SK-N-SH (cell line): Measurements from ENCODE around the gene MID1. TPM values are rescaled to one million over a fixed set of nuclear protein-coding genes. Genes with fewer than 3 reads are reported as not detected.

Experiments used
- CTCF ChIA-PET: fragments of 300-600, 350-600 bp; formaldehyde crosslinking; extraction: SDS; loops from one replicate; lab custom pipeline; 2021; lab: Yijun Ruan, JAX
- POLR2A ChIA-PET: fragments of 350-600 bp; sonication (Branson Sonifier 250); formaldehyde crosslinking; extraction: SDS; loops from one replicate; lab custom pipeline; 2020; ENCODE audit warnings: antibody characterized with exemption, inconsistent platforms; lab: Yijun Ruan, JAX
- DNase-seq: peaks from one replicate; pipeline ENCODE4 v3.0.0; 2012
- H2AFZ ChIP-seq: fragments of 200-600 bp; sonication (generic); 2 replicates; pipeline ENCODE4 v1.8.1; 2016; ENCODE audit warnings: antibody characterized with exemption, mild to moderate bottlenecking, low read depth
- H3F3A ChIP-seq: fragments of 200-600 bp; sonication (generic); replicated peaks from 2 replicates; pipeline ENCODE3; 2016; ENCODE audit warnings: antibody characterized with exemption, mild to moderate bottlenecking; ENCODE audit not compliant: insufficient read depth
- H3K27ac ChIP-seq, 2 experiments: fragments of 200-500 bp in 1 of 2; fragments of 200-600 bp in 1 of 2; sonication (Bioruptor generic) in 1 of 2; sonication (generic), shearing (Covaris generic) in 1 of 2; 2 replicates each; pipeline versions ENCODE4 v1.5.1 to v1.6.1; 2014 to 2016; ENCODE audit warnings: low read depth in 2 of 2, inconsistent platforms in 1 of 2, low read length in 1 of 2, mild to moderate bottlenecking in 1 of 2, mixed read lengths in 1 of 2
- H3K27me3 ChIP-seq: fragments of 200-600 bp; sonication (generic), shearing (Covaris generic); 2 replicates; pipeline ENCODE4 v1.6.1; 2016; ENCODE audit warnings: mixed run types; ENCODE audit not compliant: insufficient read depth
- H3K36me3 ChIP-seq, 2 experiments: fragments of 200-500 bp in 1 of 2; fragments of 200-600 bp in 1 of 2; sonication (Bioruptor generic) in 1 of 2; sonication (generic) in 1 of 2; replicated peaks in 1 of 2; 2 replicates each; pipeline versions ENCODE3 to v1.5.1; 2014 to 2016; ENCODE audit warnings: low read length in 1 of 2, mild to moderate bottlenecking in 1 of 2; ENCODE audit not compliant: insufficient read depth in 2 of 2, control insufficient read depth in 1 of 2
- H3K4me1 ChIP-seq, 2 experiments: fragments of 200-500 bp in 1 of 2; fragments of 200-600 bp in 1 of 2; sonication (Bioruptor generic) in 1 of 2; sonication (generic), shearing (Covaris generic) in 1 of 2; 2 replicates each; pipeline versions ENCODE4 v1.5.1 to v1.6.1; 2014 to 2016; ENCODE audit warnings: low read depth in 1 of 2, low read length in 1 of 2, mixed run types in 1 of 2; ENCODE audit not compliant: insufficient read depth in 2 of 2, control insufficient read depth in 1 of 2
- H3K4me2 ChIP-seq: fragments of 200-600 bp; sonication (generic), shearing (Covaris generic); 2 replicates; pipeline ENCODE4 v1.6.1; 2017; ENCODE audit warnings: mixed run types
- H3K4me3 ChIP-seq, 2 experiments: fragments of 200-500 bp in 1 of 2; fragments of 200-600 bp in 1 of 2; sonication (Bioruptor generic) in 1 of 2; sonication (generic), shearing (Covaris generic) in 1 of 2; 2 replicates each; pipeline versions ENCODE4 v1.5.1 to v1.8.1; 2014 to 2016; ENCODE audit warnings: low read depth in 2 of 2, inconsistent platforms in 1 of 2, low read length in 1 of 2, mild to moderate bottlenecking in 1 of 2, mixed read lengths in 1 of 2, moderate library complexity in 1 of 2
- H3K79me2 ChIP-seq: fragments of 200-600 bp; sonication (generic); 2 replicates; pipeline ENCODE4 v1.8.1; 2017; ENCODE audit warnings: mild to moderate bottlenecking; ENCODE audit not compliant: insufficient read depth
- H3K9ac ChIP-seq: fragments of 200-600 bp; sonication (generic); 2 replicates; pipeline ENCODE4 v1.6.1; 2017; ENCODE audit warnings: mixed run types
- H3K9me2 ChIP-seq: fragments of 200-600 bp; sonication (generic); 2 replicates; pipeline ENCODE4 v1.6.1; 2017; ENCODE audit warnings: mixed run types
- H3K9me3 ChIP-seq: fragments of 200-600 bp; sonication (generic); 2 replicates; pipeline ENCODE4 v1.6.1; 2017; ENCODE audit warnings: mixed run types, mild to moderate bottlenecking, moderate library complexity
- H4K20me1 ChIP-seq: fragments of 200-600 bp; sonication (generic); 2 replicates; pipeline ENCODE4 v1.6.1; 2017; ENCODE audit warnings: mild to moderate bottlenecking, mixed run types; ENCODE audit not compliant: insufficient read depth
- ELF1 ChIP-seq: IDR thresholded peaks from 2 replicates; pipeline ENCODE4 v1.4.0; 2012
- EZH2phosphoT487 ChIP-seq: fragments of 200-600 bp; sonication (generic); IDR thresholded peaks from 2 replicates; pipeline ENCODE4 v1.6.1; 2017; ENCODE audit warnings: low read depth, mixed run types, mild to moderate bottlenecking, antibody characterized with exemption, moderate library complexity, borderline replicate concordance
- JUND ChIP-seq: IDR thresholded peaks from 2 replicates; pipeline ENCODE4 v1.4.0; 2012
- MEF2A ChIP-seq: IDR thresholded peaks from 2 replicates; pipeline ENCODE4 v1.4.0; 2012; ENCODE audit warnings: low read depth, borderline replicate concordance
- NRF1 ChIP-seq: IDR thresholded peaks from 2 replicates; pipeline ENCODE4 v1.6.1; 2012; ENCODE audit warnings: low read depth, mild to moderate bottlenecking, low read length
- POLR2AphosphoS5 ChIP-seq: IDR thresholded peaks from 2 replicates; pipeline ENCODE4 v1.6.1; 2012; ENCODE audit warnings: low read depth, low read length
- RAD21 ChIP-seq: IDR thresholded peaks from 2 replicates; pipeline ENCODE4 v1.6.1; 2012; ENCODE audit warnings: mild to moderate bottlenecking, low read length
- TCF12 ChIP-seq: IDR thresholded peaks from 2 replicates; pipeline ENCODE4 v1.4.0; 2012
- TEAD4 ChIP-seq: IDR thresholded peaks from 2 replicates; pipeline ENCODE4 v1.4.0; 2012; ENCODE audit warnings: mild to moderate bottlenecking, borderline replicate concordance; ENCODE audit not compliant: insufficient read depth
- WGBS: methylation state at CpG from one replicate; pipeline ENCODE4 v1.1.6; 2017; ENCODE audit warnings: low lambda C conversion rate; 5-methylcytosine and 5-hydroxymethylcytosine counted together
- polyA plus RNA-seq, 3 experiments: library from polyadenylated mRNA; depleted of rRNA; stranded (reverse); fragments of >200 nt; gene quantifications; 2 replicates each; pipeline ENCODE4 v1.2.3, GENCODE V29; 2012
- TF ChIP-seq, protein P1 (sequence below): IDR thresholded peaks from 2 replicates; pipeline ENCODE4 v1.6.1; 2012; ENCODE audit warnings: mild to moderate bottlenecking, low read depth, low read length, moderate library complexity
- TF ChIP-seq, protein P2 (sequence below): IDR thresholded peaks from 2 replicates; pipeline ENCODE4; 2012
- TF ChIP-seq, protein P3 (sequence below): fragments of 150-350 bp; IDR thresholded peaks from 2 replicates; pipeline ENCODE4 v1.6.1; 2017; ENCODE audit warnings: antibody characterized with exemption, low read length, low read depth, borderline replicate concordance

The MID1 gene
- polyA plus RNA-seq, 1 of the 3 experiments (the other 2 are of a cell fraction) = 10.4 TPM

- TF ChIP-seq EZH2phosphoT487 (no peak), JUND (no peak), MEF2A (no peak), RAD21 (no peak), POLR2AphosphoS5 (no peak), NRF1 (no peak), TEAD4 (no peak)
- TF ChIP-seq, protein P1, sequence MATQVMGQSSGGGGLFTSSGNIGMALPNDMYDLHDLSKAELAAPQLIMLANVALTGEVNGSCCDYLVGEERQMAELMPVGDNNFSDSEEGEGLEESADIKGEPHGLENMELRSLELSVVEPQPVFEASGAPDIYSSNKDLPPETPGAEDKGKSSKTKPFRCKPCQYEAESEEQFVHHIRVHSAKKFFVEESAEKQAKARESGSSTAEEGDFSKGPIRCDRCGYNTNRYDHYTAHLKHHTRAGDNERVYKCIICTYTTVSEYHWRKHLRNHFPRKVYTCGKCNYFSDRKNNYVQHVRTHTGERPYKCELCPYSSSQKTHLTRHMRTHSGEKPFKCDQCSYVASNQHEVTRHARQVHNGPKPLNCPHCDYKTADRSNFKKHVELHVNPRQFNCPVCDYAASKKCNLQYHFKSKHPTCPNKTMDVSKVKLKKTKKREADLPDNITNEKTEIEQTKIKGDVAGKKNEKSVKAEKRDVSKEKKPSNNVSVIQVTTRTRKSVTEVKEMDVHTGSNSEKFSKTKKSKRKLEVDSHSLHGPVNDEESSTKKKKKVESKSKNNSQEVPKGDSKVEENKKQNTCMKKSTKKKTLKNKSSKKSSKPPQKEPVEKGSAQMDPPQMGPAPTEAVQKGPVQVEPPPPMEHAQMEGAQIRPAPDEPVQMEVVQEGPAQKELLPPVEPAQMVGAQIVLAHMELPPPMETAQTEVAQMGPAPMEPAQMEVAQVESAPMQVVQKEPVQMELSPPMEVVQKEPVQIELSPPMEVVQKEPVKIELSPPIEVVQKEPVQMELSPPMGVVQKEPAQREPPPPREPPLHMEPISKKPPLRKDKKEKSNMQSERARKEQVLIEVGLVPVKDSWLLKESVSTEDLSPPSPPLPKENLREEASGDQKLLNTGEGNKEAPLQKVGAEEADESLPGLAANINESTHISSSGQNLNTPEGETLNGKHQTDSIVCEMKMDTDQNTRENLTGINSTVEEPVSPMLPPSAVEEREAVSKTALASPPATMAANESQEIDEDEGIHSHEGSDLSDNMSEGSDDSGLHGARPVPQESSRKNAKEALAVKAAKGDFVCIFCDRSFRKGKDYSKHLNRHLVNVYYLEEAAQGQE = no peak
- TF ChIP-seq, protein P2, sequence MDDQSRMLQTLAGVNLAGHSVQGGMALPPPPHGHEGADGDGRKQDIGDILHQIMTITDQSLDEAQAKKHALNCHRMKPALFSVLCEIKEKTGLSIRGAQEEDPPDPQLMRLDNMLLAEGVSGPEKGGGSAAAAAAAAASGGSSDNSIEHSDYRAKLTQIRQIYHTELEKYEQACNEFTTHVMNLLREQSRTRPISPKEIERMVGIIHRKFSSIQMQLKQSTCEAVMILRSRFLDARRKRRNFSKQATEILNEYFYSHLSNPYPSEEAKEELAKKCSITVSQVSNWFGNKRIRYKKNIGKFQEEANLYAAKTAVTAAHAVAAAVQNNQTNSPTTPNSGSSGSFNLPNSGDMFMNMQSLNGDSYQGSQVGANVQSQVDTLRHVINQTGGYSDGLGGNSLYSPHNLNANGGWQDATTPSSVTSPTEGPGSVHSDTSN = no peak
- TF ChIP-seq, protein P3, sequence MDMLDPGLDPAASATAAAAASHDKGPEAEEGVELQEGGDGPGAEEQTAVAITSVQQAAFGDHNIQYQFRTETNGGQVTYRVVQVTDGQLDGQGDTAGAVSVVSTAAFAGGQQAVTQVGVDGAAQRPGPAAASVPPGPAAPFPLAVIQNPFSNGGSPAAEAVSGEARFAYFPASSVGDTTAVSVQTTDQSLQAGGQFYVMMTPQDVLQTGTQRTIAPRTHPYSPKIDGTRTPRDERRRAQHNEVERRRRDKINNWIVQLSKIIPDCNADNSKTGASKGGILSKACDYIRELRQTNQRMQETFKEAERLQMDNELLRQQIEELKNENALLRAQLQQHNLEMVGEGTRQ = no peak
- no peak overlapping the region for H2AFZ ChIP-seq
- no peaks in the 10 kb centered on the region for H3F3A ChIP-seq
- peaks cover 18% of the 10 kb centered on the region; the same call in 1 of the 2 replicates for H3K79me2 ChIP-seq
- H3K27ac ChIP-seq = no peak overlapping the region
- H3K9ac ChIP-seq = no peak overlapping the region
- no peaks in the 10 kb centered on the region for H3K27me3 ChIP-seq
- no peaks in the 10 kb centered on the region for H3K36me3 ChIP-seq
- WGBS = 52% methylated on average over 3 of the region's 3 CpGs
- ChIA-PET CTCF (no interaction called here), POLR2A (no interaction called here)
- no peak overlapping the region for H3K4me2 ChIP-seq
- no peaks in the 10 kb centered on the region for H4K20me1 ChIP-seq
- no peak for DNase-seq
- no peaks in the 10 kb centered on the region for H3K9me2 ChIP-seq
- H3K9me3 ChIP-seq = no peaks in the 10 kb centered on the region
- H3K4me3 ChIP-seq = no peak overlapping the region
- H3K4me1 ChIP-seq = no peaks in the 10 kb centered on the region; a peak in 2 of 4 replicates
Observed at GRCh38 chrX:10608099-10608498, 12.3 kb downstream of the MID1 start.

DNA sequence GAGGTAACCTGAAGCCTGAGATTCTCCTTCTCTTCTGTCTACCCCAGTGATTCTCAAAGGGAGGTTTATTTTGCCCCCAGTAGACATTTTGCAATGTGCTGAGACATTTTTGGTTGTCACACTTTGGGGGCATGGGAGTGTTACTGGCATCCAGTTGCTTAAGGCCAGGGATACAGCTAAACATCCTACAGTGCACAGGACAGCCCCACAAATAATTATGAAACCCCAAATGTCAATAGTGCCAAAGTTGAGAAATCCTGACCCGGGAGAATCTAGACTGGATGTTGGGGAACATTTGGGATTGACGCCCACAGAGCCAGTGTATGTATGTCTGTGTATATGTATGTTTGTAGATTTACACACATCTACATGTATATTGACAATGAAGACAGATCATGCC, 13.2 kb downstream of the MID1 start:
- DNase-seq = no peak
- no peak overlapping the region for H2AFZ ChIP-seq
- H3K4me2 ChIP-seq = no peak overlapping the region
- H4K20me1 ChIP-seq = no peaks in the 10 kb centered on the region
- POLR2A ChIA-PET = no interaction called here
- no peaks in the 10 kb centered on the region for H3K9me2 ChIP-seq
- no peaks in the 10 kb centered on the region for H3K36me3 ChIP-seq
- H3K4me1 ChIP-seq = no peaks in the 10 kb centered on the region; a peak in 2 of 4 replicates
- peaks cover 18% of the 10 kb centered on the region; the same call in 1 of the 2 replicates for H3K79me2 ChIP-seq
- no peaks in the 10 kb centered on the region for H3F3A ChIP-seq
- CTCF ChIA-PET = interaction anchor here (1.1 to 1.6 kb wide), 2 partner anchors 8 to 13 kb away, joined by 3 to 4 read pairs; partner anchors contain the start of gene MID1
- H3K9me3 ChIP-seq = no peaks in the 10 kb centered on the region
- TF ChIP-seq ELF1 = no peak
- no peak for TF ChIP-seq TCF12
- no peaks in the 10 kb centered on the region for H3K27me3 ChIP-seq
- WGBS = 54% methylated on average over 2 of the region's 2 CpGs
- H3K4me3 ChIP-seq = no peak overlapping the region
- no peak overlapping the region for H3K9ac ChIP-seq
- H3K27ac ChIP-seq = no peak overlapping the region
